IMR-90 (cell line): ENCODE measurements around the gene IL4R. TPM values are rescaled to one million over a fixed set of nuclear protein-coding genes. Genes with fewer than 3 reads are reported as not detected.

Source experiments
- ATAC-seq: fragments of 200-7000 bp; cut with Tn5 transposase; 2 replicates; pipeline ENCODE4 v1.9.1; 2020; ENCODE audit warnings: low read depth, mild to moderate bottlenecking, moderate library complexity
- BruUV-seq: library from RNA; stranded (reverse); fragments of 400-500 nt; replicated peaks from 2 replicates; lab custom pipeline; 2021; lab: Mats Ljungman, UMichigan
- CTCF ChIA-PET: fragments of 300-600 bp; formaldehyde crosslinking; extraction: SDS; loops from one replicate; lab custom pipeline; 2021; ENCODE audit warnings: antibody characterized with exemption; lab: Yijun Ruan, JAX
- POLR2A ChIA-PET: fragments of 300-600 bp; sonication (Branson Sonifier 250); formaldehyde crosslinking; loops from one replicate; lab custom pipeline; 2022; ENCODE audit warnings: antibody characterized with exemption; ENCODE audit not compliant: unreplicated experiment; lab: Charles Lee
- DNase-seq: peaks from one replicate; pipeline ENCODE4 v3.0.0; 2013
- H2AFZ ChIP-seq: replicated peaks from 2 replicates; pipeline ENCODE3; 2013; ENCODE audit warnings: low read length, mild to moderate bottlenecking; ENCODE audit not compliant: poor library complexity
- H2AK5ac ChIP-seq: 2 replicates; pipeline ENCODE4 v1.6.1; 2013; ENCODE audit warnings: low read depth, low read length, inconsistent platforms
- H2AK9ac ChIP-seq: replicated peaks from 2 replicates; pipeline ENCODE3; 2013; ENCODE audit warnings: mild to moderate bottlenecking, low read depth, low read length, moderate library complexity; ENCODE audit not compliant: poor library complexity
- H2BK120ac ChIP-seq: 2 replicates; pipeline ENCODE4 v1.6.1; 2013; ENCODE audit warnings: low read depth, low read length, inconsistent platforms
- H2BK15ac ChIP-seq: 3 replicates; pipeline ENCODE4 v1.6.1; 2013; ENCODE audit warnings: low read depth, low read length, inconsistent platforms
- H2BK20ac ChIP-seq: 2 replicates; pipeline ENCODE4 v1.6.1; 2013; ENCODE audit warnings: low read depth, mild to moderate bottlenecking, inconsistent platforms, low read length, moderate library complexity
- H2BK5ac ChIP-seq: 2 replicates; pipeline ENCODE4 v1.6.1; 2013; ENCODE audit warnings: mild to moderate bottlenecking, low read depth, low read length, inconsistent platforms; ENCODE audit not compliant: poor library complexity, severe bottlenecking
- H3K14ac ChIP-seq: replicated peaks from 2 replicates; pipeline ENCODE4 v1.6.1; 2013; ENCODE audit warnings: low read depth, low read length, inconsistent platforms
- H3K18ac ChIP-seq: 2 replicates; pipeline ENCODE4 v1.6.1; 2013; ENCODE audit warnings: low read depth, low read length, control low read depth
- H3K23ac ChIP-seq: 2 replicates; pipeline ENCODE4 v1.6.1; 2013; ENCODE audit warnings: low read depth, low read length, inconsistent platforms
- H3K27ac ChIP-seq: 2 replicates; pipeline ENCODE4 v1.5.1; 2013; ENCODE audit warnings: mild to moderate bottlenecking, control low read depth, low read length; ENCODE audit not compliant: insufficient read depth
- H3K27me3 ChIP-seq: 2 replicates; pipeline ENCODE4 v1.6.1; 2013; ENCODE audit warnings: low read length; ENCODE audit not compliant: control insufficient read depth, insufficient read depth
- H3K36me3 ChIP-seq: 2 replicates; pipeline ENCODE4 v1.6.1; 2013; ENCODE audit warnings: low read length, mixed read lengths; ENCODE audit not compliant: control insufficient read depth, insufficient read depth
- H3K4ac ChIP-seq: 2 replicates; pipeline ENCODE4 v1.6.1; 2013; ENCODE audit warnings: low read depth, low read length, inconsistent platforms
- H3K4me1 ChIP-seq: 2 replicates; pipeline ENCODE4 v1.6.1; 2013; ENCODE audit warnings: low read length, mixed read lengths; ENCODE audit not compliant: control insufficient read depth, insufficient read depth
- H3K4me2 ChIP-seq: 2 replicates; pipeline ENCODE4 v1.6.1; 2013; ENCODE audit warnings: low read depth, mild to moderate bottlenecking, control low read depth, low read length, moderate library complexity
- H3K4me3 ChIP-seq: 2 replicates; pipeline ENCODE4 v1.5.1; 2013; ENCODE audit warnings: low read depth, mild to moderate bottlenecking, control low read depth, low read length, moderate library complexity; ENCODE audit not compliant: insufficient read depth
- H3K56ac ChIP-seq: 2 replicates; pipeline ENCODE4 v1.6.1; 2013; ENCODE audit warnings: low read length, inconsistent platforms; ENCODE audit not compliant: insufficient read depth; ENCODE audit errors: extremely low read depth
- H3K79me1 ChIP-seq, 2 experiments: 2 replicates each; pipeline ENCODE4 v1.6.1; 2013; ENCODE audit warnings: low read length in 2 of 2, inconsistent platforms in 1 of 2, low read depth in 1 of 2
- H3K9ac ChIP-seq: 2 replicates; pipeline ENCODE4 v1.6.1; 2013; ENCODE audit warnings: low read depth, low read length, control low read depth
- H3K9me1 ChIP-seq: 2 replicates; pipeline ENCODE4 v1.6.1; 2013; ENCODE audit warnings: low read length, inconsistent platforms; ENCODE audit not compliant: insufficient read depth
- H3K9me3 ChIP-seq: 2 replicates; pipeline ENCODE4 v1.6.1; 2013; ENCODE audit warnings: low read length; ENCODE audit not compliant: control insufficient read depth, insufficient read depth
- H4K20me1 ChIP-seq: 2 replicates; pipeline ENCODE4 v1.6.1; 2013; ENCODE audit warnings: low read length, inconsistent platforms; ENCODE audit not compliant: insufficient read depth
- H4K5ac ChIP-seq: 2 replicates; pipeline ENCODE4 v1.6.1; 2013; ENCODE audit warnings: mild to moderate bottlenecking, low read depth, low read length, control low read depth
- H4K8ac ChIP-seq, 2 experiments: 2 replicates each; pipeline ENCODE4 v1.6.1; 2013; ENCODE audit warnings: low read depth in 2 of 2, low read length in 2 of 2, control low read depth in 1 of 2, inconsistent platforms in 1 of 2
- H4K91ac ChIP-seq: 2 replicates; pipeline ENCODE4 v1.6.1; 2013; ENCODE audit warnings: low read depth, low read length, inconsistent platforms; ENCODE audit not compliant: insufficient read depth
- CTCF ChIP-seq: conservative IDR thresholded peaks from 2 replicates; pipeline ENCODE4 v1.5.1; 2012; ENCODE audit warnings: mild to moderate bottlenecking, low read depth, low read length, improper control_type of control experiment
- MAFK ChIP-seq: IDR thresholded peaks from 2 replicates; pipeline ENCODE4 v1.6.1; 2012; ENCODE audit warnings: low read depth, low read length, improper control_type of control experiment
- MXI1 ChIP-seq: IDR thresholded peaks from 2 replicates; pipeline ENCODE4 v1.6.1; 2012; ENCODE audit warnings: low read depth, mild to moderate bottlenecking, low read length, moderate library complexity, borderline replicate concordance
- NFE2L2 ChIP-seq: fragments of 150-350 bp; IDR thresholded peaks from 2 replicates; pipeline ENCODE4 v1.6.1; 2016; ENCODE audit warnings: low read depth, mild to moderate bottlenecking, low read length
- RCOR1 ChIP-seq: IDR thresholded peaks from 2 replicates; pipeline ENCODE4 v1.6.1; 2012; ENCODE audit warnings: mild to moderate bottlenecking, low read length, improper control_type of control experiment; ENCODE audit not compliant: insufficient replicate concordance
- SMC3 ChIP-seq: fragments of 150-350 bp; IDR thresholded peaks from 2 replicates; pipeline ENCODE4 v1.6.1; 2016; ENCODE audit warnings: low read depth, mild to moderate bottlenecking, antibody characterized with exemption, low read length, moderate library complexity
- USF2 ChIP-seq: fragments of 150-350 bp; IDR thresholded peaks from 2 replicates; pipeline ENCODE4 v1.6.1; 2017; ENCODE audit warnings: mild to moderate bottlenecking, antibody characterized with exemption, low read length, low read depth
- WGBS, 2 experiments: methylation state at CpG; one replicate each; pipeline versions ENCODE4 v1.1.5 to v1.1.7; 2013; ENCODE audit warnings: missing lambda C conversion rate in 2 of 2; ENCODE audit not compliant: insufficient read length in 1 of 2; ENCODE audit errors: extremely low coverage in 2 of 2; 5-methylcytosine and 5-hydroxymethylcytosine counted together
- dilution Hi-C: fragments of 300-500 bp; cut with HindIII; formaldehyde crosslinking; loops from one replicate; pipeline ENCODE4 v1.14.3; 2018; ENCODE audit warnings: low sequenced_read_pairs; ENCODE audit not compliant: unreplicated experiment
- in situ Hi-C: fragments of 300-500 bp; cut with MboI; formaldehyde crosslinking; loops from 3 replicates; pipeline ENCODE4 v1.14.3; 2019; ENCODE audit warnings: low sequenced_read_pairs, inconsistent platforms, mixed read lengths
- intact Hi-C: fragments of 100-400 bp; cut with micrococcal nuclease; formaldehyde crosslinking; loops from 2 replicates; pipeline ENCODE4 v1.10.0; 2022
- polyA plus RNA-seq, 3 experiments: library from polyadenylated mRNA; depleted of rRNA; stranded (reverse); fragments of >200 nt; gene quantifications; 2 replicates each; pipeline ENCODE4 v1.2.3, GENCODE V29; 2012; ENCODE audit warnings: low replicate concordance in 1 of 3
- total RNA-seq: library from RNA; depleted of rRNA; stranded (reverse); fragments of >200 nt; gene quantifications from 2 replicates; pipeline ENCODE4 v1.2.3, GENCODE V29; 2012

IL4R gene
- total and polyA plus RNA-seq, 2 of the 4 experiments (the other 2 are of a cell fraction), result 6.3 to 18.7 TPM

- no peak for TF ChIP-seq NFE2L2
- no peak for TF ChIP-seq SMC3
These were observed 88.2 kb downstream of the IL4R start, which contains the start of gene IL21R (continued) for GRCh38 chr16:27401768-27402568.

GRCh38 chr16:27402569-27402963 is 88.8 kb downstream of the IL4R start:
- Histone ChIP-seq H2BK20ac (peak overlapping the region; percentile 79), H4K5ac (no peak overlapping the region; the same call in 1 of the 2 replicates), H3K27ac (no peak overlapping the region; the same call in 1 of the 2 replicates), H3K27me3 (no peaks in the 10 kb centered on the region), H2AK9ac (peak overlapping the region; percentile 78), H3K18ac (peak overlapping the region; percentile 37), H4K8ac (peak overlapping the region; percentile 8 to 32; a peak in 2 of 4 replicates), H3K56ac (peak overlapping the region; percentile 29; the same call in 1 of the 2 replicates), H2BK120ac (peak overlapping the region; percentile 86), H4K91ac (peak overlapping the region; percentile 86), H2BK15ac (peak overlapping the region; percentile 74; the same call in 1 of the 3 replicates), H2AFZ (peak overlapping the region; percentile 81), H3K14ac (peak overlapping the region; percentile 15; the same call in 1 of the 2 replicates), H3K4me2 (peak overlapping the region; percentile 47), H3K9me3 (no peaks in the 10 kb centered on the region), H3K9ac (peak overlapping the region; percentile 48; the same call in 1 of the 2 replicates), H2AK5ac (peak overlapping the region; percentile 91), H3K36me3 (no peaks in the 10 kb centered on the region), H3K79me1 (peaks cover 6 to 15% of the 10 kb centered on the region in 2 experiments; a peak in 2 of 4 replicates), H4K20me1 (no peaks in the 10 kb centered on the region), H3K9me1 (peaks cover 17% of the 10 kb centered on the region), H2BK5ac (peak overlapping the region; percentile 12), H3K4ac (peak overlapping the region; percentile 84), H3K4me3 (no peak overlapping the region), H3K23ac (peak overlapping the region; percentile 33; the same call in 1 of the 2 replicates), H3K4me1 (peaks cover 17% of the 10 kb centered on the region)
- dilution Hi-C loops, result no loop called here
- WGBS, 2 experiments, result no CpG with 5 or more reads among the region's 8 CpGs
- in situ Hi-C loops, result no loop called here
- DNase-seq (no peak), ATAC-seq (no peak)
- ChIA-PET CTCF (no interaction called here), POLR2A (no interaction called here)
- intact Hi-C loops, result no loop called here
- TF ChIP-seq CTCF, result no peak
- TF ChIP-seq USF2, result no peak
- no peak for TF ChIP-seq NFE2L2
- TF ChIP-seq MXI1, result no peak
- TF ChIP-seq MAFK, result no peak
- TF ChIP-seq RCOR1, result no peak
- no TSS peak for BruUV-seq
